ENCODE measurements around the gene REV3L. TPM values are rescaled to one million over a fixed set of nuclear protein-coding genes. Genes with fewer than 3 reads are reported as not detected.

REV3L gene
- total and polyA plus RNA-seq, 2 of the 8 experiments (the other 6 are each of a cell fraction or from before 2014, with no cell fraction given): 2.1 to 6.6 TPM

DNA sequence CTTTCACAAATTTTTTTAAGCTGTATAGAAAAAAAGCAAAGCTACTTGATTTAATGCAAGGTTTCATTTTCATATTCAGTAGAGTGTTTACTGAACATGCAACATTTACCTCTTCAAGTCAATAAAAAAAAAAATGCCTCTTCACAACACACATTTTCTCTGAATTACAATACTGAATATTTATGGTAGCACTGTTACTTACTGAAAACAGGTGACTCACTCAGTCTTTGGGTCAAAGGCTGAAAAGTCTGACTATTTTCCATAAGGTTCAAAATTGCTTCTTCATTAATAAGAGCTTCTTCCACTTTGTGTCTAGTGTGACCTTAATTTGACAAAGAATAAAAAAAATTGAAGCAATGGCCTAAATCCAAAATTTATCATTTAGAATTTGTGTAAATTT lies 101.9 kb downstream of the REV3L start:
- no peaks in the 10 kb centered on the region for H3K27me3 ChIP-seq (replicated peaks in 1 of 4; ENCODE audit: control insufficient read depth in 3 of 4, extremely low read depth in 1 of 4, insufficient read depth in 3 of 4, low read length in 3 of 4)
- FAIRE-seq: no peak
- no peaks in the 10 kb centered on the region; a peak in 2 of 8 replicates for H3K36me3 ChIP-seq (ENCODE audit: control insufficient read depth in 2 of 4, insufficient read depth in 4 of 4, low read length in 3 of 4)
- H3K27ac ChIP-seq (ENCODE audit: low read depth, low read length): no peak overlapping the region
- CTCF ChIA-PET (ENCODE audit: partially characterized antibody): interaction anchor here (0.6 to 1.8 kb wide), 3 partner anchors 19 to 627 kb away, joined by 3 to 5 read pairs (median 5); no protein-coding TSS in a partner anchor
- H3K4ac ChIP-seq (replicated peaks; ENCODE audit: insufficient read length, low read depth, low read length): no peak overlapping the region
- H3K79me1 ChIP-seq (ENCODE audit: low read depth, low read length): no peaks in the 10 kb centered on the region
- TF ChIP-seq, protein P1, sequence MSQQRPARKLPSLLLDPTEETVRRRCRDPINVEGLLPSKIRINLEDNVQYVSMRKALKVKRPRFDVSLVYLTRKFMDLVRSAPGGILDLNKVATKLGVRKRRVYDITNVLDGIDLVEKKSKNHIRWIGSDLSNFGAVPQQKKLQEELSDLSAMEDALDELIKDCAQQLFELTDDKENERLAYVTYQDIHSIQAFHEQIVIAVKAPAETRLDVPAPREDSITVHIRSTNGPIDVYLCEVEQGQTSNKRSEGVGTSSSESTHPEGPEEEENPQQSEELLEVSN (IDR thresholded peaks at IDR 0.05): no peak
- TF ChIP-seq MAFK (IDR thresholded peaks at IDR 0.05; ENCODE audit: low read depth, low read length): no peak
- TF ChIP-seq, protein P2, sequence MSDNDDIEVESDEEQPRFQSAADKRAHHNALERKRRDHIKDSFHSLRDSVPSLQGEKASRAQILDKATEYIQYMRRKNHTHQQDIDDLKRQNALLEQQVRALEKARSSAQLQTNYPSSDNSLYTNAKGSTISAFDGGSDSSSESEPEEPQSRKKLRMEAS (IDR thresholded peaks at IDR 0.05): no peak
- TF ChIP-seq RNF2 (IDR thresholded peaks at IDR 0.05; ENCODE audit: borderline replicate concordance, low read depth, low read length, missing control alignments, poor library complexity, severe bottlenecking): no peak
- TF ChIP-seq CTBP2 (IDR thresholded peaks at IDR 0.05; ENCODE audit: borderline replicate concordance, insufficient read depth, insufficient read length, low read length): no peak
- no peak overlapping the region for H3K56ac ChIP-seq (replicated peaks; ENCODE audit: insufficient read length, low read depth, low read length)
- H2BK20ac ChIP-seq (ENCODE audit: low read length): no peak overlapping the region
- H3K4me3 ChIP-seq (ENCODE audit: extremely low read depth in 1 of 4, insufficient read depth in 2 of 4, low read depth in 3 of 4, low read length in 4 of 4): no peak overlapping the region
- H2BK15ac ChIP-seq (ENCODE audit: low read length): no peak overlapping the region
- no peaks in the 10 kb centered on the region for H4K20me1 ChIP-seq (replicated peaks in 1 of 2; ENCODE audit: control insufficient read depth in 1 of 2, insufficient read depth in 2 of 2, low read length in 2 of 2)
- no peak for DNase-seq (ENCODE audit: low read depth in 1 of 2, low spot score in 2 of 2)
- no peak overlapping the region for H3K4me2 ChIP-seq (ENCODE audit: insufficient read depth in 1 of 2, low read depth in 2 of 2, low read length in 2 of 2)
- H3K18ac ChIP-seq (ENCODE audit: extremely low read depth, low read length): no peak overlapping the region
- POLR2A ChIA-PET (ENCODE audit: partially characterized antibody): no interaction called here
- H3K23ac ChIP-seq (ENCODE audit: insufficient read length): no peak overlapping the region
- H3K79me2 ChIP-seq (ENCODE audit: control insufficient read depth in 1 of 2, insufficient read depth in 2 of 2, low read length in 2 of 2): no peaks in the 10 kb centered on the region
- H2BK12ac ChIP-seq (ENCODE audit: low read depth, low read length): no peak overlapping the region
- no peaks in the 10 kb centered on the region for H3K23me2 ChIP-seq (ENCODE audit: low read depth, low read length)
- no peak overlapping the region for H3K14ac ChIP-seq (ENCODE audit: insufficient read length)
- H2BK120ac ChIP-seq (replicated peaks; ENCODE audit: low read depth, low read length): no peak overlapping the region
- no peak overlapping the region for H4K5ac ChIP-seq (ENCODE audit: insufficient read length, low read depth, low read length)
- H3K9me3 ChIP-seq (ENCODE audit: insufficient read depth in 2 of 2, low read depth in 1 of 2, low read length in 1 of 2): no peaks in the 10 kb centered on the region
- H3K9ac ChIP-seq (replicated peaks in 1 of 4; ENCODE audit: extremely low read depth in 1 of 4, low read depth in 3 of 4, low read length in 3 of 4): no peak overlapping the region
- no peak overlapping the region for H2AK5ac ChIP-seq (ENCODE audit: low read depth, low read length)
- H3K4me1 ChIP-seq (replicated peaks in 1 of 4; ENCODE audit: control insufficient read depth in 3 of 4, insufficient read depth in 4 of 4, low read length in 3 of 4): no peaks in the 10 kb centered on the region
- no peak overlapping the region for H4K91ac ChIP-seq (replicated peaks; ENCODE audit: insufficient read length, low read length)
- no peak overlapping the region for H2AFZ ChIP-seq (ENCODE audit: low read length)
- H2BK5ac ChIP-seq (ENCODE audit: low read depth, low read length): no peak overlapping the region
- H4K8ac ChIP-seq (ENCODE audit: extremely low read depth, insufficient read depth, low read length): no peak overlapping the region

Measured in H1 (cell line).